GM18858 (cell line): ENCODE results near the gene MED28.
"Not testable (repeated sequence)": the region's sequence is repeated elsewhere in the genome, so short reads cannot be mapped to it uniquely, and the experiment has no call there.

ENCODE experiments used
- ATAC-seq: cut with Tn5 transposase; IDR thresholded peaks from one replicate; pipeline ENCODE4 v1.9.1; 2021; ENCODE audit not compliant: unreplicated experiment

Gene MED28

GRCh38 chr4:17616283-17616682, 1.8 kb downstream of the MED28 start:
- ATAC-seq = no peak

GRCh38 chr4:17618926-17619325, 4.5 kb downstream of the MED28 start:
- no peak for ATAC-seq

GRCh38 chr4:17619416-17620105, 5.1 kb downstream of the MED28 start:
- ATAC-seq = no peak

GRCh38 chr4:17623451-17624001, 9.1 kb downstream of the MED28 start:
- no peak for ATAC-seq

DNA sequence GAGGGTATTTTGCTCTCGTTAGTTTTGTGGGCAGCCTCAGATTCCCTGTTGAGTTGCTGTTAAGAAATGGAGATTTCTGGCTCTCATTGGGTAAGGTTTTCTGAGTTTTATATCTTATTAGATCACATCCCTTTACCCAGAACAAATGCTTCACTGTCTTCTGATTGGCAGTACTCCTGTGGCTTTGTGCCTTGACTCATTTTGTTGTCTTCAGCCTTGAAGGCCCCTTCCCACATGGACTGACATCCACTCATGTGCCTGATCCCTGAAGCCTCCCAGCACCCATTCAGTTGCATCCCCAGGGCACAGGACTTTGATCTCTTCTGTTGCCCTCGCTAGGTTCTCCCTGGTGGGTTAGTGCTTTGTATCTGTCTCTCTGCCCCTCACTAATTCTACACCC, 10.4 kb downstream of the MED28 start:
- ATAC-seq = no peak

- no peak for ATAC-seq
Measured at GRCh38 chr4:17630228-17630627, 15.8 kb downstream of the MED28 start.

DNA sequence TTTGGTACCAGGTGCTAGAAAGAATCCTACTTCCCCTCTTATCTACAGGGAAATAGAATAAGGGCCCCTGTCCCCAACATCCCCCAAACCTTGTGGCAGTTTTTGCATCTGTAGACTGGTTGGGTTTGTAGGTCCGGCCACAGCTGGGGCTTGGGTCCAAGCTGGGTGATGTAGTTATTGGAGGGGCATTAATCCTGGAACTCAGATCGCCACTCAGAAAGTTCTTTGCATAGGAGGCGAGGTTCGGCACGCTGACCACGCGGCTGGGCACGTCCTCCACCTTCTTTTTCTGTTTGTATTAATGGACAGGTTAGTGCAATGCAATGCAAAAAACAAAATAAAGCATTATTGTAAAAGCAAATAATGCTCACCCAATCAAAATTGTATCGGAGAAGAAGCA, 19.2 kb downstream of the MED28 start:
- no peak for ATAC-seq

DNA sequence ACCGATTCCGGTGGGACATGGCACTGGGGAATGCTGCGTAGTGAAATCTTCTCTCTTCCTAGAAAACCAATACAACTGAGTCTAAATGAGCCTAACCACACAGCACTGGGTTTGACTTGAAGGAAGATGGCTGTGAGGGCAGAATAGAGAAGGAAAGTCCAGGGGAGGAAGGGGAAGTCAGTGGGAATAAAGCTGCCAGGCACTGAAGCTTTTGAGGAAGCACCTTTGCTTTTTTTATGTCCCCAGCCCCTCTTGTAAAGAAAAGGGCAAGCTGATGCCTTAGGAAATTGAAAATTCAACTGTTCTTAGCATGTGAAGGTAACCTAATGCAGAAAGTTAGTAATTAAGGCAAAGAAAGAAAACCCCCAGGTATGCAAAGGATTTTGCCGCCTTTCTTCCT, 20.6 kb downstream of the MED28 start:
- no peak for ATAC-seq

GRCh38 chr4:17636341-17636695, 21.9 kb downstream of the MED28 start:
- no peak for ATAC-seq

- ATAC-seq = peak; percentile 86
Measured at GRCh38 chr4:17636696-17637622, 22.5 kb downstream of the MED28 start.

DNA sequence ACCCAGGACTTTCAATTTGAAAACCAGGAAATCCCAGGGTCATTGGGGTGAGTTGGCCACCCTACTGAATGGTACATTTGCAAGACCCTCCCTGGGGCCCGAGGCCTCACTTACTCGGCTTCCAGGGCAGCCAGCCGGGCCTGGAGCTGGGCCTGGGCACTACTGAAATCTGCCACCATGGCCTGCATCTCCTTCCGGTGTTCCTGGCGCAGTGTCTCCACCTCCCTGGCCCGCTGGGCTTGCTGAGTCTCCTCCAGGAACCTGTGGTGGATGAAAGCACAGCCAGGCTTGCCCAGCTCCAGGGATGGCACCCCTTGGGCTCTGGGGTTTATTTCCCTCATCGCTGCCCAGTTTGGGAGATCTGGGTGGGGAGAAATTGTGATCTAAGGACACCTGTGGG, 24.7 kb downstream of the MED28 start:
- no peak for ATAC-seq

DNA sequence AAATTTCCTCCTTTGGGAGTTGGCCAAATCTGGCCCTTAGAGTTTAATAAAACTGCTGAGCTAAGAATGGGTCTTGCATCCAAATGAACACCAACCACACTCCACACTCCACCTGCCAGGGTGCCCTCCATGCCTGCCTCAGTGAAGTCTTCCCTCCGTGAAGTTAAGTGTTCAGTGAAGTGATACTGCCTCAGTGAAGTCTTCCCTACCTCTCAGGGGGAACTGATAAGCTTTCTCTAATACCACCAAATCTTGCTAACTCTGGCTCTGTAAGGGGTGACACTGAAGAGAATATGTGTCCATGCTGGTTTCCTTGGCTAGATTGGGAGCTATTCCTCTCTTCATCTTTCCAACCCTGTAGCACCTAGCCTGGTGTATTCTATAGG, 27.9 kb downstream of the MED28 start:
- no peak for ATAC-seq

DNA sequence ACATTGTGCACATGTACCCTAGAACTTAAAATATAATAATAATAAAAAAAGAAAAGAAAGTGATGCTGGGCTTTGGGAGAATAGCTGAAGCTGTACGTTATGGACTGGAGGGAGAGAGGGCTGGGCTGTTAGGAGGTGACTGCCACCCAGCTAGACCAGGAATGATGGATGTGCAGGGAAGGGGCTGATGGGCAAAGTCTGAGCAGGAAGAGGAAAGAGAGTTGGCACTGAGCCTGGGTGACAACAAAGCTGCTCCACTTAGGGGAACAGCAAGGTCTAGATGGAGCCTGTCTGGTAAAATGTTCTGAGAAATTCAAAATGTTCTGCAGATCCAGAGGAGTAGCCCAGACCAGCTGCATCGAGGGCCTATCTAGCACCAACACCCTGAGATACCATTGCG, 32.3 kb downstream of the MED28 start:
- ATAC-seq = no peak

- no peak for ATAC-seq
Measured at GRCh38 chr4:17647176-17647806, 32.9 kb downstream of the MED28 start.

DNA sequence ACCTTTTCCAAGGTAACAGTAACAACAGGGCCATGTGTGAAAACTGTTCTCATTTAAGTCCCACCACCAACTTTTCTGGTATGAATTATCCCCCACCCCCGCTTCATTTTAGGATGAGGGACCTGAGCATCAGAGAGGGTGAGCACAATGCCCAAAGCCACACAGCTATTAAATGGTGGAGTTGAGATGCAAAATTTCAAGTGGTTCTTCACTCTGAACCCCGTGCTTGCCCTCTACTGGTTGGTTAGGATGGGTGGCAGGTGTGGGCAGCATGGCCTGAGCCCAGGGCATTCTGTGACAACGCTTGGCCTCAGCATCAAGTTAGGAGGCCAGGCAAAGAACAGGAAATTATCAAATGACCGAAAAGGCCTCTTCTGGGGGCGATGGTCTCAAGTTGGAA, 33.5 kb downstream of the MED28 start:
- no peak for ATAC-seq

DNA sequence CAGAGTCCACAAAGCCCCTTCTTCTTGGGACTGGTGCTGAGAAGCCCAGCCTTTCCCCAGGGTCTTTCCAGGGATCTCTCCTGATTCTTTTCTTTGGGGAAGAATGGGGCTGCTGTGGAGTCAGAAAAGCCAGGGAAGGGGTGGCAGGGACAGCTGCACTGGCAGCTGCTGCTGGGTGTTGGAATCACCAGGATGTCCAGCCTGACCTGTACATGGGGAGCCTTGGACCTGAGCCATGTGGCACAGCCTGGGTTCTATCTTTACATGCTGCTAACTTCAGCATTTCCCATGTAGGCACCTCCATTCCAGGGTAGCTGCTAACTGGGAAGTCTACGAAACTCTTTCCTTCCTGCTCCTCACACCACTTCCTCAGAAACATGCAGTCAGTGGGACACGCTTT, 36.0 kb downstream of the MED28 start:
- ATAC-seq = no peak

DNA sequence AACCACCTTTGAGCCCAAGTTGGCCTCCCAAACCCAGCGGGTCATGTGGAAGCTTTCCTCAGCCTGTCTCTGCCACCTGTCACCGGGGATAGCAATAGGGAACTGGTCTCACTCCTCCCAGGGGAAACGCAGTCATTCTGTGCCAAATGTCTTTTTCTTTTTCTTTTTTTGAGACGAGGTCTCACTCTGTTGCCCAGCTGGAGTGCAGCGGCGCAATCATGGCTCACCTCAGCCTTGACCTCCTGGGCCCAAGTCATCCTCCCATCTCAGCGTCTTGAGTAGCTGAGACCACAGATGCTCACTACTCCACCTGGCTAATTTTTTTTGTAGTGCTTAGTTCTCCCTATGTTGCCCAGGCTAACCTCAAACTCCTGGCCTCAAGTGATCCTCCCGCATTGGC, 40.3 kb downstream of the MED28 start:
- ATAC-seq = no peak

DNA sequence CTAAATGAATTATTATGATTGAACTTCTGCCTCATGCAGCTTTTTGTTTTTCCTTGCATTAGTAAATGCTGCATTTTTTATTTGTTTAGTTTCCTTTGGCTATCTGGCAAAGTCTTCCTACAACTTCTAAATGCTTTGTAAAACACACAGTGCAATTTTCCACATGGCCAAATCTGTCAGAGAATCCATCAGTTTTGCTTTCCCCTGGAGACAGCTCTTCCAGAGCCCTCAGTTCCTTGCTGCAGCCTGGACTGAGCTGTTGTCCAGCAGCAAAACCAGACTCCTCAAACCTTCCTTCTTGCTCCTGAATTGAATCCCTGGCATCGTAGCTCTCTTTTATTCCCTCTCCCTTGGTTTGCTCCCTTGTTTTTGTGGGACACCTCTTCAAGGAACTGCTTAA, 42.6 kb downstream of the MED28 start:
- ATAC-seq = no peak

GRCh38 chr4:17657849-17658248, 43.4 kb downstream of the MED28 start:
- no peak for ATAC-seq

GRCh38 chr4:17659196-17659595, 44.8 kb downstream of the MED28 start:
- not testable (repeated sequence) for ATAC-seq

- ATAC-seq = no peak
Measured at GRCh38 chr4:17662694-17663093, 48.3 kb downstream of the MED28 start.

DNA sequence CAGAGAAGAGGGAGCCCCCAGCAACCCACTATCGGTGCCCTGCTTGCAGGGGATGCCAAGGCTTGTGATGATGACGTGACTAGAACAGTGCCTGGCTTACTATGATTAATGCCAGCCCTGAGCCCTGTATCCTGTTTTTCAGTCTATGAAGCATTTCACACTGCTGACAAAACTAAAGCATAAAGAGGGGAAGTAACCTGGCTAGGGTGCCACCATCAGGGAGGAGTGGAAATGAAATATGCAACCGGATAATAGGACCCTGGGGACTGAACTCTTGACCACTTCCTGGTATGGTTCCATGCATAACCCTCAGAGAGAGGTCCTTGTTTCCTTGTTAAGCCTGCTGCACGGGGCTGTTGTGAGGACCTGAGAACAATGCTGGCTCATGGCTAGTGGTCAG, 50.3 kb downstream of the MED28 start:
- ATAC-seq = peak; percentile 91
